ENCODE measurements around the gene GSK3B.

- TF ChIP-seq CTCF (IDR thresholded peaks at IDR 0.05) (no peak), EZH2 (IDR thresholded peaks at IDR 0.05) (no peak), EZH2phosphoT487 (IDR thresholded peaks at IDR 0.05) (no peak)
These were observed 237.6 kb downstream of the GSK3B start for GRCh38 chr3:119856695-119857094.

Data from neural progenitor cell (in vitro differentiated cells).